ENCODE data around the gene GPR132.

The GPR132 gene

GRCh38 chr14:105019861-105020814, 45.1 kb downstream of the GPR132 start:
- DNase-seq = no peak

DNA sequence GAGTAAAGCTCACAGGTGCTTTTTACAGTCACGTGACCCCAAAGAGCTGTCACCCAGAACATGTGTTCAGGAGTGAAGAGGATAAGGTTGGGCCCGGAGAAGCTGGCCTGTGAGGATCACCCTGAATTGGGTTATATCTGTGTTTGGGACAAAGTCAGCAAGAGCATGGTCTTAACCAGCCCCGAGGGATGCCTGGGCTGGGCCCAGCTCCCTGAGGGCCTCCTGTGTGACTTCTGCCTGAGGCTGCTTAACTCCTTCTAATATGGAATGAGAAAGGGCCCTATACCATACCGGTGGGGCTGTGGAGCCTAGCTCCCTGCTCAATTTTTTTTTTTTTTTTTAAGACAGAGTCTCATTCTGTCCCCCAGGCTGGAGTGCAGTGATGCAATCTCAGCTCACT, 46.8 kb downstream of the GPR132 start:
- DNase-seq = no peak

GRCh38 chr14:105015905-105016304, 49.3 kb downstream of the GPR132 start:
- no peak for DNase-seq

DNA sequence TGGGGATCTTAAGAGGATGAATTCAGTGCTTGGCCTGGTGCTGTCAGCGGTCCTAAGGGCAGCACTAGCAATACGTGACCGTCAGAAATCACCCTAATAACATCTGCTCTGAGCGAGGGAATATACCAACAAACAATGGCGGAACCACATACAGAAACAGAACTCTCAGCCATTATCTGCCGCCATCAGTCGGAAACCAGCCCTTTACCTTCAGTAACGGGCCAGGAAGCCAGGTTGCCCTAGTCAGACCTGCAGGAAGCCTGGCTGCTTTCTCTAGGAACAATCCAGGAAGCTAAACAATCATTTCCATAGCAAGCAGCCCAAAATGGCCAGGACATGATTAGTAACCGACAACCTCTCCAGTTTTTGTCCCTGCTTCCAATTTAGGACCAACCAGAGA, 50.0 kb downstream of the GPR132 start:
- no peak for DNase-seq

- no peak for DNase-seq
Measured at GRCh38 chr14:105014631-105015030, 50.6 kb downstream of the GPR132 start.

DNA sequence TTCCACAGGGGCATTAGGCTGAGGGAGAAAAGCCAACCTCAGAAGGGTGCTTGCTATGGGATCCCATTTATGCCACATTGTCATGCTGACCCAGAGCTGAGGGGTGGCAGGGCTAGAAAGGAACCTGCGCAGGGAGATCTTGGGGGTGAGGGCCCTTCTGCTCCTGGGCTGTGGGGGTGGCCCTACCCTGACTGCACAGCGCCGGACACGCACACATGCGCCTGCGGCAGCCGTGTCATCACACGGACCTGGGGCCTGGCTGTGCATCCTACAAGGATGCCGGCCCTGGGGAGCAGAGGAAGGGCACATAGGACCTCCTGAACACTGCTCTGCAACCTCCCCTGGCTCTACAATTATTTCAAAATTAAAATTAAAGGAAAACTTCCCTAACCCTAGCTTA, 51.2 kb downstream of the GPR132 start:
- DNase-seq = no peak

- DNase-seq = no peak
Measured at GRCh38 chr14:105013150-105013785, 52.0 kb downstream of the GPR132 start.

GRCh38 chr14:105012171-105012985, 52.9 kb downstream of the GPR132 start:
- DNase-seq = no peak

DNA sequence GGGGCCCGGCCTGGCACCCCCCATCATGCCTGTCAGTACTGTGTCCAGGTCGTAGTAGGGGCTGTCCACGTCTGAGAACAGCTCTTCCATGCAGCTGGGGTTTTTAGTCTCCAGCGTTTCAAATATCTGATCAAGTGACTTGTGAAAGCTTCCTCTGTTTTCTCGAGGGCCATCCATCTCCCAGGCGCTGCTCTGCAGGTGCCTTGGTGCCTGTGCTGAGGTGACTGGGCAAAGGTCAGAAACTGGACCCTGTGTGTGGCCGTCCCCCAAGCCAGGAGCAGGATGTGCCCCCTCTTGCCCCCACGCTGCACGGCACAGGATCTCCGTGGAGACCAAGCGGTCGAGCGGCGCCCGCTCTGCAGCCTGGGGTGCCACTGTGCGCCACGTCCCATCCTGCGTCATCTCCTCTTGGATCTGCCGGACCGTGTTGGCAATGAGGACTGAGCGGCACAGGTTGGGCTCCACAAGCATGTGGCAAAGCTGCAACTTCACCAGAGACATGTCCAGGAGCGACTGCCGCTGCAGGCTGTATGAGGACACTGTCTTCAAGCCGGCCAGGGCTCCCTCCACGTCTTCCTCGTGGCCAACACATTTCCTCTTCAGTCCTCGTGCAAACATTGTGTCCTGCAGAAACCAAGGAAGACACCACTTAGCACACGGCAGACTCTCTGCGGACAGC, 53.8 kb downstream of the GPR132 start:
- no peak for DNase-seq

GRCh38 chr14:105010891-105011291, 54.3 kb downstream of the GPR132 start:
- no peak for DNase-seq

DNA sequence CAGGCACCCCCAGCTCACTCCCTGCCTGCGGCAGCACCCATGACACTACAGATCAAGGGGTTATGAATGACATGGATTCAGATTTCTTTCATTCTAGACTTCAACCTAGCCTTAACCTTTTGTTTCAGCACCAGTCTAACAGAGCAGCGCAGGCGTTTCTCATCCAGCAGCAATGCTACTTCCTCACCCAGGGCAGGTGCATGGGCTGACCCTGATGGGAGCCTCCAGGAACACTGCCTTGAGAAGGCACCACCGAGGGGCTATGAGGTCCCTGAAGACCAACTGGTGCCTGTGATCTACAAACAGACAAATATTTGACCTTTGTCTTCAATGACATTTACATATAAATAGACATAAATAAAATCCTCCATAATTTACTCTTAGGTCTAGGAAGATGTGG, 55.1 kb downstream of the GPR132 start:
- no peak for DNase-seq

GRCh38 chr14:105007593-105008264, 57.5 kb downstream of the GPR132 start:
- no peak for DNase-seq

DNA sequence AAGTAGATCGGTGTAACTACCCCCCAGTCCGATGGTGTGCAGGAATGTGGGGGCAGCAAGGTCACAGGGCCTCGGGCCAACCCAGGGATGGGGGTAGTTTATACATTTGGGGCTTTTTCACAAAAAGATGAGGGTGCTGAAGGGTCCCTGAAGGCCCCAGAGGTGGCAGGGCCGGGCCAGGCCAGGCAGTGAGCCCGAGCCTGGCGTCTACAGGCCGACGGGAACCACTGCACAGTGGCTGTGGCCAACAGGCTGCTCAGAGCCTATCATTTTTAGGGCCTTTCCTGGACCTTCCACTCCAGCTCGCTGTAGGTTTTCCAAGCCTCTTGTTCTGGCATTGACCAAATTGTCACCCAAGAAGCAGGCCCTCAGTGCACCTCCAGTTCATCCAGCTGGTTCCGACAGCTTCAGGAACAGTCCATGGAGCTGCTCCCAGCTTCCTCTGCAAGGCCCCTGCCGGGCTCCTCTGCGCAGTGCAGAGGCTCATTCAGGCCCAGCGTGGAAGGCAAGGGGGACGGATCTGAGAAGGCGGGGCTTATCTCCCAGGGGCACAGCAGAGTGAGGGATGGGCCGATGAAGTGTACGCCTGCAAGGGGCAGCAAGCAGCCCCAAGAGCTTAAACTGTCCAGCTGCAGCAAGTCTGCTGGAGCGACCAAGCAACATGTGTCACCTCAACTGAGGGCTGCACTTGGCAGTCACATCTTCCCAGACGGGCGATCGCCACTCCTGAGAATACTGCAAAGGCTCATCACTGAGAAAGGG, 58.2 kb downstream of the GPR132 start:
- DNase-seq = no peak

DNA sequence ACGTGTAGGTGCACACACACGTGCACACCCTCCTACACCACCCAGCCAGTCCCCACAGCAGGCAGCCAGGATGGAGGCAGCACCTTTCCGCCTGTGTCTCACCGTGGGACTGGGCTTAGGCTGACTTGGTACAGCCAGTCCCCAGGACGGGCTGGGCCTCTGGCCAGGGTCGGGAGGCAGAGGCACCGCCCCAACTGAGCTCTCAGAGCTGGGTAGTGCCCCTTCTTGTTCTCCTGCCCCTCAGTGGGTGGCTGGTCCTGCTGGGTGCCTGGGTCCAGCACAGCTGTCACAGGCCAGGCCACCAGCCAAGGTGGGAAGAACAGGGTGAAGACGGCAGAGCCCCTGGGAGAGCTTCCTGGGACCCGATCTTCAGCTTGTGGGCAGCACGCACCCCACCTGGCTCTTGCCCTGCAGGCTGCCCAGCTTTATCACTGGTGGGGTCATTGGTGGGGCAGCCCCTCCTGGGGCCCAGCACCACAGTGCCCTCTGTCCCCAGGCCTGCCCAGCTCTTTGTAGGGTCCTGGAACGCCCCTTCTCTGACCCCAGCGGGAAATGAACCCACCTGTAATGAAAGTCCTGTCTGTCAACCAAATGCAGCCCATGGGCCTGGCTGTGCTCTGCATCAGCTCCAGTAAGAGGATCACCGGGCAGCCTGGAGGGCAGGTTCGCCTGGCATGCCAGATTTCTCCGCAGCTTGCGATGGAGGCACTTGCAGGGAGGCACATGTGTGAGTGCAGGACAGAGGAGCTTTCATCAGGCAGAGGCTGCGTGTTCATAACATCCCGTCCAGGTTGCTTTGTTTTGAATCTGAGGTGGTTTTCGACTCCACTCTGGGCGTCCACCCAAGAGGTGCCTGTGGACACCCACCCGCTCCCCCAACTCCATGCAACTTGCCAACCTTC, 59.0 kb downstream of the GPR132 start:
- no peak for DNase-seq

- DNase-seq = no peak
Measured at GRCh38 chr14:105005329-105005928, 59.8 kb downstream of the GPR132 start.
